Parathyroid adenoma (tissue), 2 donors: Measurements from ENCODE around the gene ELOVL6.

Experiments used
- H2AFZ ChIP-seq: fragments of 300-600 bp; sonication (generic); one replicate; pipeline ENCODE4 v1.7.0; 2017; ENCODE audit warnings: antibody characterized with exemption, mild to moderate bottlenecking
- H3K27ac ChIP-seq: fragments of 300-600 bp; sonication (generic); one replicate; pipeline ENCODE4 v1.7.0; 2017
- H3K27me3 ChIP-seq: fragments of 300-600 bp; sonication (generic); one replicate; pipeline ENCODE4 v1.7.0; 2017; ENCODE audit warnings: low read length; ENCODE audit not compliant: control insufficient read depth, insufficient read depth
- H3K36me3 ChIP-seq: fragments of 300-600 bp; sonication (generic); one replicate; pipeline ENCODE4 v1.7.0; 2017; ENCODE audit warnings: low read length; ENCODE audit not compliant: control insufficient read depth, insufficient read depth
- H3K4me1 ChIP-seq: fragments of 300-600 bp; sonication (generic); one replicate; pipeline ENCODE4 v1.7.0; 2017; ENCODE audit warnings: control low read depth
- H3K4me2 ChIP-seq: fragments of 300-600 bp; sonication (generic); one replicate; pipeline ENCODE4 v1.7.0; 2017; ENCODE audit warnings: low read length
- H3K4me3 ChIP-seq: fragments of 300-600 bp; sonication (generic); one replicate; pipeline ENCODE4 v1.7.0; 2017; ENCODE audit warnings: low read depth, low read length
- H3K79me2 ChIP-seq: fragments of 300-600 bp; sonication (generic); one replicate; pipeline ENCODE4 v1.7.0; 2017; ENCODE audit warnings: control low read depth
- H3K9ac ChIP-seq: fragments of 300-600 bp; sonication (generic); one replicate; pipeline ENCODE4 v1.7.0; 2017; ENCODE audit warnings: mild to moderate bottlenecking
- H3K9me3 ChIP-seq: fragments of 300-600 bp; sonication (generic); one replicate; pipeline ENCODE4 v1.7.0; 2017; ENCODE audit warnings: low read length; ENCODE audit not compliant: control insufficient read depth
- CTCF ChIP-seq: fragments of 300-600 bp; sonication (generic); IDR thresholded peaks from one replicate; pipeline ENCODE4 v1.7.0; 2017; ENCODE audit warnings: antibody characterized with exemption, mild to moderate bottlenecking
- donor health status: primary hyperparathyroidism.

ELOVL6 gene

GRCh38 chr4:110008540-110008939, 189.9 kb downstream of the ELOVL6 start:
- TF ChIP-seq CTCF = no peak
- no peaks in the 10 kb centered on the region for H3K9me3 ChIP-seq
- H3K4me2 ChIP-seq = no peak overlapping the region
- no peak overlapping the region for H3K4me3 ChIP-seq
- H3K79me2 ChIP-seq = no peaks in the 10 kb centered on the region
- H3K27ac ChIP-seq = no peak overlapping the region
- no peaks in the 10 kb centered on the region for H3K36me3 ChIP-seq
- H3K4me1 ChIP-seq = no peaks in the 10 kb centered on the region
- H3K9ac ChIP-seq = no peak overlapping the region
- H3K27me3 ChIP-seq = no peaks in the 10 kb centered on the region
- no peak overlapping the region for H2AFZ ChIP-seq

- no peaks in the 10 kb centered on the region for H3K79me2 ChIP-seq
- H3K9ac ChIP-seq = no peak overlapping the region
- no peaks in the 10 kb centered on the region for H3K27me3 ChIP-seq
- no peak overlapping the region for H3K4me2 ChIP-seq
- H3K4me1 ChIP-seq = no peaks in the 10 kb centered on the region
- no peak overlapping the region for H2AFZ ChIP-seq
- no peaks in the 10 kb centered on the region for H3K36me3 ChIP-seq
- no peak overlapping the region for H3K27ac ChIP-seq
- TF ChIP-seq CTCF = no peak
- H3K9me3 ChIP-seq = no peaks in the 10 kb centered on the region
- H3K4me3 ChIP-seq = no peak overlapping the region
These were observed 191.2 kb downstream of the ELOVL6 start for GRCh38 chr4:110007217-110007616.

DNA sequence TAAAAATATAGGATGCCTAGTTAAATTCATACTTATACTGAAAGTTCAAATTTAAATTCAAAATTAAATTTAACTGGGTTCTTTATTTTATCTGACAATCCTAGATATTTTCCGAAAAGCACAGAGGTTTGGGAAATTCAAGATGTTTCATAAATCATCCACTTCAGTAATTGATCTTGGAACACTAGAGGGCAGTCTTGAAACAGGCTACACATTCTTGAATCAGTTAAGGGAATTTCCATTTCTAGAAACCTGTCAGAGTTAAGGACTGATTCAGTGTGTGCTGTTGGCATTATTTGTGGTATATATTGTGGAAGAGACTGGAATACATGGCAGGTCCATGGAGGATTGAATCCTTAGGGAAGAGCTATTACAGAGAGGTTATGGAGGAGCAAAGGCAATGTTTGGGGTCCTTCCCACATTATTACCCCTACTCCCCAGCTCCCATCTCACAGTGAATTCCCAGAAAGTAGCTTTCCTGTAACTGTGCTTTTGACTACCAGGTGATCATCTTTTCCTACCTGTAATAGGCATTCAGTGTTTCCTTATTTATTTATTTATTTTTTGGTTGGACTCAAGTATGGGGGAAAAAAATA, 192.9 kb downstream of the ELOVL6 start:
- peak; percentile 55 for TF ChIP-seq CTCF

DNA sequence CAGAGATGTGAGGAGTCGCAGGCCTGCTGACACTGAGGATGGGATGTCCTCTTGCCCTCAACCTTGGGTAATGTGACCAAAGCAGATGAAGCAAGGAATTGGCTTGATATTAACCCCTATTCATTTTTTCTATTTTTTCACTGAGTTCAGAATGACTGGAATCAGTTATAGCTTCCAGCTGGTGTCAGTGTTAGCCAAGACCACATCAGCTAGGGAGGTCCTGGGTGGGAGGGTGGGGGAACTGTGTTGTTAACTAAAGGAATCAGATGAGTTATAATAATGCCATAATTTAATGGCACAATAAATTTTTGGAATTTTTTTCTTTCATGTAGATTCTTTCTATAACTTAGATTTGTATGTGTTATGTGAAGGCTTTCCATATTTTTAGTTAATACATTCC, 193.9 kb downstream of the ELOVL6 start:
- no peaks in the 10 kb centered on the region for H3K9me3 ChIP-seq
- H3K4me2 ChIP-seq = no peak overlapping the region
- H3K4me3 ChIP-seq = no peak overlapping the region
- no peak for TF ChIP-seq CTCF
- no peak overlapping the region for H3K27ac ChIP-seq
- no peaks in the 10 kb centered on the region for H3K4me1 ChIP-seq
- H3K79me2 ChIP-seq = no peaks in the 10 kb centered on the region
- no peaks in the 10 kb centered on the region for H3K27me3 ChIP-seq
- no peak overlapping the region for H2AFZ ChIP-seq
- no peak overlapping the region for H3K9ac ChIP-seq
- H3K36me3 ChIP-seq = no peaks in the 10 kb centered on the region

More for the DNA sequence above, 192.9 kb downstream of the ELOVL6 start:
- Histone ChIP-seq H3K4me1 (no peaks in the 10 kb centered on the region), H3K27me3 (no peaks in the 10 kb centered on the region), H3K9ac (no peak overlapping the region), H3K9me3 (no peaks in the 10 kb centered on the region), H2AFZ (no peak overlapping the region), H3K4me2 (no peak overlapping the region), H3K36me3 (no peaks in the 10 kb centered on the region), H3K27ac (no peak overlapping the region), H3K4me3 (no peak overlapping the region), H3K79me2 (no peaks in the 10 kb centered on the region)
